Esophagus muscularis mucosa (tissue), 3 donors: ENCODE data around the gene VWA1.

ENCODE experiments used
- POLR2AphosphoS5 ChIP-seq, 2 donors: sonication (generic); formaldehyde crosslinking; IDR thresholded peaks; one replicate each; pipeline ENCODE4 v1.6.1; 2017; ENCODE audit warnings: antibody characterized with exemption in 2 of 2
- TF ChIP-seq, protein P1 (sequence below), 3 experiments: fragments of 200-600 bp in 2 of 3; fragments of 450-650 bp in 1 of 3; sonication (generic) in 2 of 3; IDR thresholded peaks; one replicate each; pipeline ENCODE4 v1.5.1; 2017 to 2019; ENCODE audit warnings: antibody characterized with exemption in 3 of 3, mild to moderate bottlenecking in 2 of 3, moderate library complexity in 1 of 3

DNA sequence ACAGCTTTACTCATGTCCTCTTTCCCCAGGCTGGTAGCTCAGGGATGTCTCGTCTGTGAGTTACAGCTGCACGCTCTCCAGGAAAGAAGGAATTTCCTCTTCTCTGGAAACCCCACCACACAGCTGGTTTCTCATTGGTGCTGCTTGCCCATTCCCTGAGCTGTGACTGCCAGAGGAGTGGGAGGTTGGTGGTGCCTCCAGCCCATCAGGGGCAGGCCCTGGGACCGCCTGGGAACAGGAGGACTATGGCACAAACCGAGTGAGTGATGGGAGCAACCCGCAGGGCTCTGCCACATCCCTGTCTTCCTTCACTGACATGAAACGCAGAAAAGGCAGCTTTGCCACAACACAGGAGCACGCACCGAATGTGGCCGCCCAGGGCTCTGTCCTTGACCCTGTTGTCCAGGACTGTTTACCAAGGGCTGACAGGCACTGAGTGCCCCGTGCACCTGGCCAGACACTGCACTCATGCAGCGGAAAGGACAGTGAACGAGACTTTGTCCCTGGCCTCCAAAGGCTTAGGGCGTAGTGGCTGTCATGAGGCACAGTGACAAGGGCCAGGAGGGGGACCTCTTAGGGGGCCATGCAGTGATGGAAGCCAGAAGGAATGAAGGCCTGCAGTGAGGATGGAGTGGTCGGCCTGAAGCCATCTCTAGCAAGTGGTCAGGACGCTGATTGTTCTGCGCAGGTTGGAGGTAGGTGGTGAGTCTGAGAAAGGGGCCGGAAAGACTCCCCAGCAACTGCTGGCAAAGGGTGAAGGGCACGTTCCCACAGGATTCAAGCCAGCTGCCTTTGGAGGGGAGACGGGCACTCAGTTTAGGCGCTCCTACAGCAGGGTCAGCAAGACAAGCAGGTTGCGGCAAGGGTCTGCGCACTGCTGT is 34.7 kb upstream of the VWA1 start:
- TF ChIP-seq, protein P1, sequence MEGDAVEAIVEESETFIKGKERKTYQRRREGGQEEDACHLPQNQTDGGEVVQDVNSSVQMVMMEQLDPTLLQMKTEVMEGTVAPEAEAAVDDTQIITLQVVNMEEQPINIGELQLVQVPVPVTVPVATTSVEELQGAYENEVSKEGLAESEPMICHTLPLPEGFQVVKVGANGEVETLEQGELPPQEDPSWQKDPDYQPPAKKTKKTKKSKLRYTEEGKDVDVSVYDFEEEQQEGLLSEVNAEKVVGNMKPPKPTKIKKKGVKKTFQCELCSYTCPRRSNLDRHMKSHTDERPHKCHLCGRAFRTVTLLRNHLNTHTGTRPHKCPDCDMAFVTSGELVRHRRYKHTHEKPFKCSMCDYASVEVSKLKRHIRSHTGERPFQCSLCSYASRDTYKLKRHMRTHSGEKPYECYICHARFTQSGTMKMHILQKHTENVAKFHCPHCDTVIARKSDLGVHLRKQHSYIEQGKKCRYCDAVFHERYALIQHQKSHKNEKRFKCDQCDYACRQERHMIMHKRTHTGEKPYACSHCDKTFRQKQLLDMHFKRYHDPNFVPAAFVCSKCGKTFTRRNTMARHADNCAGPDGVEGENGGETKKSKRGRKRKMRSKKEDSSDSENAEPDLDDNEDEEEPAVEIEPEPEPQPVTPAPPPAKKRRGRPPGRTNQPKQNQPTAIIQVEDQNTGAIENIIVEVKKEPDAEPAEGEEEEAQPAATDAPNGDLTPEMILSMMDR (IDR thresholded peaks at IDR 0.05), result no peak
- no peak for TF ChIP-seq POLR2AphosphoS5 (IDR thresholded peaks at IDR 0.05)
